Measurements from ENCODE around the gene TRMT2A. TPM values are rescaled to one million over a fixed set of nuclear protein-coding genes. Genes with fewer than 3 reads are reported as not detected.
"Not testable (repeated sequence)": the region's sequence is repeated elsewhere in the genome, so short reads cannot be mapped to it uniquely, and the experiment has no call there.

The TRMT2A gene, protein sequence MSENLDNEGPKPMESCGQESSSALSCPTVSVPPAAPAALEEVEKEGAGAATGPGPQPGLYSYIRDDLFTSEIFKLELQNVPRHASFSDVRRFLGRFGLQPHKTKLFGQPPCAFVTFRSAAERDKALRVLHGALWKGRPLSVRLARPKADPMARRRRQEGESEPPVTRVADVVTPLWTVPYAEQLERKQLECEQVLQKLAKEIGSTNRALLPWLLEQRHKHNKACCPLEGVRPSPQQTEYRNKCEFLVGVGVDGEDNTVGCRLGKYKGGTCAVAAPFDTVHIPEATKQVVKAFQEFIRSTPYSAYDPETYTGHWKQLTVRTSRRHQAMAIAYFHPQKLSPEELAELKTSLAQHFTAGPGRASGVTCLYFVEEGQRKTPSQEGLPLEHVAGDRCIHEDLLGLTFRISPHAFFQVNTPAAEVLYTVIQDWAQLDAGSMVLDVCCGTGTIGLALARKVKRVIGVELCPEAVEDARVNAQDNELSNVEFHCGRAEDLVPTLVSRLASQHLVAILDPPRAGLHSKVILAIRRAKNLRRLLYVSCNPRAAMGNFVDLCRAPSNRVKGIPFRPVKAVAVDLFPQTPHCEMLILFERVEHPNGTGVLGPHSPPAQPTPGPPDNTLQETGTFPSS
- 36.7 TPM for total RNA-seq

DNA sequence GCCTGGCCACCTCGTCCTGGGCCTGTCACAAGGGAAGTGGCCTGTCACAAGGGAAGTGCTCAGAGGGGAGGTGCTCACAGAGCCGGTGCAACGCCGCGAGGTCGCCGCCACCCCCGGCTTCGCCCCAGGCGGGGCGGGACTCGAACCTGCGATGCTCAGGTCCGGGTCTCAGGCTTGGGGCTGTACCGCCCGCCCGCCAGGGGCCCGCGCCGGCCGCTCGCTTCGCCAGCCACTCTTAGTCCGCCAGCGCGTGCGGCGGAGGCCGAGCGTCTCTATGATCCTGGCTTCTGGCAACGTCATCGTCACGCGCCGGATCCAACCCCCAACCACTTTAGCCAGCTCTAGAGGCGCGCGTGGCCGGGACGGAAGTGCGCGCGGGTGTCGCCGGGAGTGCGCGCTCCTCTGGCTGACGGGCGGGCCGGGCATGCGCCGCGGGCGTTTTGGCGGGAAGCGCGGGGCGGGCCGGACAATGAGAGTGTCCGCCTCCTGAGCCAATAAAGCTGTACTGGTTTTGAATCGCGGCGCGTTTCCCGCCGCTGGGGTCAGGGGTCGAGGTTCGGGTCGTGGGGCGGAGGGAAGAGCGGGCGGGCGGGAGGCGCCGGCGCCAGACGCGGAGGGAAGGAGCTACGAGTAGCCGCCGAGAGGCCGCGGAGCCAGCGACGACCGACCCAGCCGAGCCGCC lies at the start of gene TRMT2A:
TSS of gene TRMT2A (minus strand) at position 276 of the 682 bp plus-strand sequence. CDS start 320 bp downstream, outside the sequence.
- DNase-seq (ENCODE audit: low spot score) (peak; percentile 99), ATAC-seq (peak; percentile 83)

DNA sequence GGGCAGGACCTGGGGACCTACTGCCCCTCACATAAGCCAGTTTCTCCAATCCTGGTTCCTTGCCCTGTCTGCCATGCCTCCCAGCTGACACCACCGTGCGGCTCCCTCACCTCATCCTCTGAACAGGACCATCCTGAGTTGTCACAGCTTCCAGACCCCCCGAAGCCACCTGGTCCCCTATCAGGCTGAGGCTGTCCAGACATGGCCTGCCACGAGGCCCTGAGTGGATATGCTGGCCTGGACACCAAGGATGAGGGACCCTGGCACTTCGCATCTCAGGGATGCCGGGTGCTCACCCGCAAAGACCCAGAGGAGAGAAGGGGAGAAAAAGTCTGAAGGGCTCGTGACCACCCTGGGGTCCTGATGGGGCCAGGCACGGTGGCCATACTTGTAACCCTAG lies 49.7 kb upstream of the TRMT2A start:
- ATAC-seq (no peak), DNase-seq (ENCODE audit: low spot score) (no peak)

DNA sequence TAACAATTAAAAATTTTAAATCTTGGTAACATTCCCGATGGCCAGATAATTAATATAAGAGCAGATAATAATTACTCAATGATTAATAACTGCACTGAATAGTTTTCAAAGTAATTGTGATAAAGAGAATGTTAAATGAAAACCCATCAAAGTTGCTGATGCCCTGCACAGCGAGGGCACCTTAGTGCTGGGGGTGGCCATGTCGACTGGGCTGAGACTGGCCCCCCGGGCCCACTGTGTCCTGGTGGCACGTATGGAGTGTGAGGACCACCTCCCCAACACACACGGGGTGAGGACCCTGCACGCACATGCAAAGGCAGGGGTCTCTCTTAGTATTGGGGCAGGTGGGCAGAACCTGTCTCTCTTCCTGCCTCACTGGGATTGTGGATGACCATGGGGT lies 48.9 kb upstream of the TRMT2A start:
- DNase-seq (ENCODE audit: low spot score) (no peak), ATAC-seq (no peak)

DNA sequence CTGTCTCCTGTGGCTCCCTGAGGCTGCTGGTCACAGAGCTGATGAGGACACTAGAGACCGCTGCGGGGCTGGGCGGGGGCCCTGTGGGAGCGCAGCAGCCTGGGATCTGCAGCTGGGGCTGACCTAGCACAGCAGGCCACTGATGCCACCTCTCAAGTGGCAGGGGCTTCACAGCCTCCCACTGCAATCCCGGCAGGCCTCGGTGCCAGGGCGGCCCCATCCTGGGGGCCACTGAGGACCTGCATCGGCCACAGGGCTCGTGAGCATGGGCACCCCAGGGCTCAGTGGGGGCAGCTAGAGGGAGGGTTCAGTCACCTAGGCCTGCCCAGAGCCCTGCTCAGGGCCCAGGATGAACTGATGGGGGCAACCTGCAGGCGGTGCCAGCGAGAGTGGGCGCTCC lies 48.4 kb upstream of the TRMT2A start:
- no peak for ATAC-seq
- DNase-seq (ENCODE audit: low spot score), result no peak

DNA sequence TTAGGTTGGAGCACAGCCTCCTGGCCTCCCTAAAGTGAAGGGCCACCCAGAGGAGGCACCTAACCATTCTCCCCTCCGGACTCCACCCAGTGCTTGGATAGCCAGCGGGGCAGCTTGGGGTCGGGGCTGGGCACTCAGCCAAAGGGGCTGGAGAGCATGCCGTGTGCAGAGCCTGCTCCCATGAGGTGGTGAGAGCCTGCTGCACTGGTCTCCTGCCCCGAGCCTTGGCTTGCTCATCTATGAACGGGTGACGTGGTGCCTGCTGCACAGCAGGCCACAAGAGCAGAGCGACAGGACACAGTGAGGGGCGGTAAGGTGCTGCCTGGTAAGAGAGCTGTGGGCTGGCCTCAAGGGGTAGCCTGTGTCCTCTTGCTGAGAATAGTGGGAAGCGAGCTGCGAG lies 47.8 kb upstream of the TRMT2A start:
- ATAC-seq (no peak), DNase-seq (ENCODE audit: low spot score) (no peak)

DNA sequence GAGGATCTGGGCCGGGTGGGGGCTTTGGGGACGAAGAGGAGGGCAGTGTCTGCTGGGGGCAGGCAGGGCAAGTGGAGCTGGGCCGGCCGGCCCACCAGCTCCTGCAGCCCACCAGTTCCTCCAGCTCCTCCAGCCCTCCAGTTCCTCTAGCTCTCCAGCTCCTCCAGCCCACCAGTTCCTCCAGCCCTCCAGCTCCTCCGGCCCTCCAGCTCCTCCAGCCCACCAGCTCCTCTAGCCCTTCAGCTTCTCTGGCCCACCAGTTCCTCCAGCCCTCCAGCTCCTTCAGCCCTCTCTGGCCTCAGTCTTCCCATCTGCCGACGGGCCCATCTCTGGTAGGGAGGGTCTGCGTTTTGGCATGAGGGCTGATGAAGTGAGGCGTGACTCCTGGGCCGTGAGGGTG lies 43.0 kb upstream of the TRMT2A start:
- ATAC-seq (no peak), DNase-seq (ENCODE audit: low spot score) (no peak)

DNA sequence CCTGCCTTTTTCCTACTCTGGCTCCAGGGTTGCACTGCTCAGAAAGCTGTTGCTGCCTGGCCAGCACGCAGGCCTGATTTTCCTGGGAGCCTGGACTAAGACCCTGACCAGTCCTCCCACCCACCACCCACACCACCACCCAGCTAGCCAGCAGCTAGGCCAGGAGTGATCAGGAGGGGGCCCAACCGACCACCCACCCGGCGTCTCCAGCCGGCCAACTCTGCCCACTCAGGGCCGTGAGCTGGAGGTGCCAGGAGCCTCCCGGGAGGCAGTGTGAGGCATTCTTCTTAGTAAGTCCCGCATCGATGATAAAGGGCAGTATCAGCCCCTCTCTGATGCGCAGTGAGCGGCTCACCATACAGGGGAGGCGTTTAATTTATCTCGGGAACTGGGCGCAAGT lies 42.5 kb upstream of the TRMT2A start:
- DNase-seq (ENCODE audit: low spot score); ATAC-seq: not testable (repeated sequence)

DNA sequence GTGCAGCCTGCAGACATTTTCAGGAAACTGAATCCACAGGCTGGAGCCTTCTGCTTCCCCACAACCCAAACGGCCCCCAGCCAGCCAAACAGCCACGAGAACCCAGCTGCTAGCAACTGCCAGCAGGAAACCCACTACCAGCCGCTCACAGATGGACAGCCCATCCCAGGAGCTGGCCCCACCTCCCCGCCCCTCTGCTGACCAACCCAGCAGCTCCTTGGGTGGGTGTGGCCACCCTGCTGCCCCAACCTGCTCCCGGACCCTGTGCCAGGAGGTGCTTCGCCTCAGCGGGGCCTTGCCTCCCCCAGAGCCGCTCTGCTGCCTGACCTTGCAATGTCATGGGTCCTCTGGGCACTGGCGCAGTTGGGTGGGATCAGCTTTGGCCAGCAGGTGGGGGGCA lies 42.0 kb upstream of the TRMT2A start:
- no peak for ATAC-seq
- no peak for DNase-seq (ENCODE audit: low spot score)

DNA sequence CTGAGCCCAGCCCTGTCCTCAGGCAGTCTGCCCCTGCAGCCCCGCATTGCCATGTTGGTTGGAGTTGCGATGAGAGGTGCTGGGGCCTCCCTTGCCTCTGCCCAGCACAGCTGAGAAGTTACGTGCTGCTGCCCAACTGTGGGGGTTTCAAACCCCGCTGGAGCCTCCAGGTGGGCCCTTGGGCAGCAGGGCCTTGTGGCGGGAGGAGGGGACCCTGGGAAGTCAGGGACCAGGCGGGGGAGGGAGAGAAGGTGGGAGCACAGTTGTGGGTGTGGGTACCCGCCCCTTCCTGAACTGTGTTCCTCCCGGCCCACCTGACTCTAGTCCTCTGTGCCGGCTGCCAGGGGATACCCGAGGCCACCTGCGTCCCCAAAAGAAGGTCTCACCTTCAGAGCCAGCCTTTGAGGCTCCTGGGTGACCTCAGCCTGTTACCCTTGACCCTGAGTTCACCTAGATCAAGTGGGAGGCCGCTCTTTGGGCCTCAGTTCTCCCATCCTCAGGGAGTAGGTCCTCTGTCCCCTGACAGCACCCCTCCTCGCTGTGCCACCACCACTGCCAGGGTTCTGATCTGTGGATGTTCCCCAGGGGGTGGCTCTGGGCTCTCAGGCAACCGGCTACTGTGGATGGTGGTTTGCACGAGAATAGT lies 41.5 kb upstream of the TRMT2A start:
- ATAC-seq (no peak), DNase-seq (ENCODE audit: low spot score) (no peak)

DNA sequence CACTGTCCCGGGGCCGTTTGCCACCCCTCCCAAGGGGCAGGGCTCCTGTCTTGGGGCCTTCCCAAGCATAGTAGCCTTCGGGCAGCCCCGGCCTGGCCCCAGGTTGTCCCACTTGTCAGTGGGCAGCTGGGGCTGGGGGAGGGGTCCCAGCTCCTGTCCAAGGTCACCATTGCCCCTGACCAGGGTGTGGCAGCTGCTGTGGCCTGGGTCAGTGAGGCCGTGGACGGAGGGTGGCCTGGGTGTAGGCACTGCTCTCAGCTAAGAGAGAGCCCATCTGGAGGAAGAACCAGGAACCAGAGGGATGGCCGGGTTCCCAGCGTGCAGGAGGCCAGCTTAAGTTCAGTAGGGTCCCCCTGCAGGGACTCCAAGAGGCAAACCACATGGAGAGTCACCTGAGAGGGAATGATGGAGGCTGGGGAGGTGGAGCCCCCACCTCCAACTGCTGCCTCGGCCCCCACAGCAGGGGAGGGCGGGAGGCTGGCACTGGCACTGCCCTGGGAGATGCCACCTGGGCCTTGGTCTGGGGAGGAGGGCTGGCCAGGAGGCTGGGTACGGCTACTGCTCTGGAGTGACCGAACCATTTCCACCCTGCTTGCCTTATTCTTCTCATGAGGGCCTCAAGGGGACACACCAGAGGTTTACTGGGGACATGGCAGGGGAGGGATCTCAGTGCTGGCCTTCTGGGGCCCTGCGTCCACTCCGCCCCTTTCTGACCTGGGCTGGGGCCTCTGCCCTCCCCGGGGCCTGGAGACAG lies 40.6 kb upstream of the TRMT2A start:
- ATAC-seq (no peak), DNase-seq (ENCODE audit: low spot score) (no peak)

DNA sequence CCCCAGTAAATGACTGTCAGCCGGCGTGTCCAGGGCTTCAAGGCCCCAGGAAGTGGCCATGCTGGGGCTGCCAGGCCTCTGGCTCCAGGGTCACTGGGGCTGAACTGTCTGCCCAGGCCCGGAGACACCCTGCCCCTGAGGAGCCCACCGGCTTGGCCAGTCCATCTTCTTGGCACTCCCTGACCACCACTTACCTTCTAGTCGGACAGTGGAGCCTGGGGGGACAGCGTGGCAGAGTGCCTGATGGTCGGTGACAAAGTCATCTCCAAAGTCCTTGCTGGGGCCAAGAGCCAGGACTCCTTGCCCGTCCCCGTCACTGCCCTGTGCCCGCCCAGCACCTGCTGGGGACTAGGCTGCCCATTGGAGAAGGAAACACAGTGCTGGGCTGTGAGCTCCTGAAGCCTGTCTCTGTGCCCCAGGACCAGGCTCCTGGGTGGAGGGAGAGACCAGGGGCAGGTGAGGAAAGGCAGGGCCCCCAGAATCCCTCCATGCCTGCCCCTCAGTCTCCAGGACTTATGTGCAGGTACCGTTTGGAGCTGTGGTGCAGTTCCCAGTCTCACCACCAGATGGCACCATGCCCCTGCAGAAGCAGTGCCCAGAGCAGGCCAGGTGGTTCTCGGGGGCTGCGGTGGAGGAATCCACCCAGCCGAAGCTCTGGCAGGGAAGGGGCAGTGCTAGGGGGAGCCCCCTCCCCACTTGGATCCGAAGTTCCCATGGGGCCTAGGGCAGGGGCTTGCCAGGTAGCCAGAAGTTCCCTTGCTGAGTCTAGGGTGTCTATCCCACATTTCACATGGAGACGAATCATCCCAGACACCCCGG lies 39.8 kb upstream of the TRMT2A start:
- ATAC-seq, result peak; percentile 94
- DNase-seq (ENCODE audit: low spot score), result peak; percentile 86

DNA sequence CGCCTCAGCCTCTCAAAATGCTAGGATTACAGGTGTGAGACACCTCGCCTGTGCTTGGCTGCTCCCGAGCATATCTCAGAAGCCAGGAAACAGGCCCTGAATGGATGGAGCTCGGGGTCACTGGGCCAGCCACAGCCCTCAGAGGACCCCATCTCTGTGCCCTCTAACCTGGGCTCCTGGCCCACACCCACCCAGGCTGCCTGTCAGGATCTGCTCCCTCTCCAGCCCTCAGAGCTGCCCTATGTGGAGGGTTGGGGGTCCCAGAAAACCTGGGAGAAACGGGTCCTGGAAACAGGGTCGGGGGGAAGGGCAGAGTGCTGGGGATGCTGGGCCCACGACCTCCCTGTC lies 39.0 kb upstream of the TRMT2A start:
- ATAC-seq (no peak), DNase-seq (ENCODE audit: low spot score) (no peak)

DNA sequence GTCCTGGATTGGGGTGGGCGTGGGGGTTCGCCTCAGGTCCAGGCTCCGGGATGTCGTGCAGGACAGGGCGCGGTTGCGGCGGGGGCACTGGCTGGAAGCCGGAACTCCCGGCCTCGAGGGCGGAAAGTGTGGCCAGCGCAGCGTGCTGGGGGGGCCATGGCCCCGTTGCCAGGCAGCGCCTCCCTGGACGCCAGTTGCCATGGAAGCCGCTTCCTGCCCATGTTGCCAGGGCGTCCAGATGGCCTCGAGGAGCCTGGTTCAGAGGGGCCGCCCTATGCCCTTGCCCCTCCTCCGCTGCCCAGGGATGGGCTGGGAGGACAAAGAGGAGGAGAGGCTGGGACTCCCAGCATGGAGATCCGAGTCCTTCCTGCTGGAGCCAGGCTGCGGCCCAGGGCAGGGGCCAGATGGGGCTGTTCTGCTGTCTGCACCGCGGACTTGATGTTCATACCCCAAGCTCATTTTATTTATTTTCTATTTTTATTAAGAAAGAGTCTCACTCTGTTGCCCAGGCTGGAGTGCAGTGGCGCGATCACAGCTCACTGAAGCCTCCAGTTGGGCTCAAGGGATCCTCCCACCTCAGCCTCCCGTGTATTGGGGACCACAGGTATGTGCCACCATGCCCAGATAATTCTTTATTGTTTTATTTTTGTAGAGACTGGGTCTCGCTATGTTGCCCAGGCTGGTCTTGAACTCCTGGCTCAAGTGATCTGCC lies 38.5 kb upstream of the TRMT2A start:
- peak; percentile 6 for ATAC-seq
- DNase-seq (ENCODE audit: low spot score), result no peak

DNA sequence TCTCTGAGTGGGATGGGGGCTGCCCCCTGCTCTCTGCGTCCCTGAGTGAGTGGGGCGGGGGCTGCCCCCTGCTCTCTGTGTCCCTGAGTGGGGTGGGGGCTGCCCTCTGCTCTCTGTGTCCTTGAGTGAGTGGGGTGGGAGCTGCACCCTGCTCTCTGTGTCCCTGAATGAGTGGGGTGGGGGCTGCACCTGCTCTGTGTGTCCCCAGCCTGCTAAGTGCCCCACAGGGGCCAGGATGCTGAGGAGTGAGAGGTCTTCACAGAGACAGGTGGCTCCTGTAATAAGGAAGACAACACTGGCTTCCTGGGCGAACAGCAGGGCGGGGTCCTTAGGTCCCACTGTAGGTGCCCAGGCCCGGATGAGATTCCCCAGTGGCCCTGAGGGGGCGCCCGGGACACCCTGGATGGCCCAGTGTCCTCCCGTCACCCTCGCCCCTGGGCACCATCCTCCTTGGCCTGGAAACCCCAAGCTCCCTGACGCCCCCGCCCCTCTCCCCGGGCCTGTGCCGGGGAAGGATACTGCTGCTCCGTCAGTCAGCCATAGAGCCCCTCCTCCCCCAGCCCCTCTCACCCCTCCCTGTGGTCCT lies 37.7 kb upstream of the TRMT2A start:
- ATAC-seq, result no peak
- no peak for DNase-seq (ENCODE audit: low spot score)

DNA sequence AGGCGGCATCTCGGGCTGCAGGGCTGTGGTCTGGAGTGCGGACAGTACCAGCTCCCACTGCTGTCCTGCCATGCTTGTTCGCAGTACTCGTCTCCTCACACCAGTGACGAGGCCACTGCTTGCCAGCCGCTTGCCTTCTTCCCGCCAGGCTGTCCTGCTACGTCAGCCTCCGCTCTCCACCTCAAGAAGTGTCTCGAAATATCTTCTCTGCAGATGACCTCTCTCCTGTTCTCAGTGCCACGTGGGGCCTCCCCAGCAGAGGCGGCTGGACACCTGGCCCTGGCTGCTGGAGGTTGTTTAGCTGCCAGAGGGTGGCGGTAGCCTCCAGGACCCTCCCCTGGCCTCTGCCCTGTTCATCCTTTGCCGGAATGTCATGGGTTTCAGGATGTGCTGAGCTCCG lies 36.9 kb upstream of the TRMT2A start:
- no peak for ATAC-seq
- no peak for DNase-seq (ENCODE audit: low spot score)

DNA sequence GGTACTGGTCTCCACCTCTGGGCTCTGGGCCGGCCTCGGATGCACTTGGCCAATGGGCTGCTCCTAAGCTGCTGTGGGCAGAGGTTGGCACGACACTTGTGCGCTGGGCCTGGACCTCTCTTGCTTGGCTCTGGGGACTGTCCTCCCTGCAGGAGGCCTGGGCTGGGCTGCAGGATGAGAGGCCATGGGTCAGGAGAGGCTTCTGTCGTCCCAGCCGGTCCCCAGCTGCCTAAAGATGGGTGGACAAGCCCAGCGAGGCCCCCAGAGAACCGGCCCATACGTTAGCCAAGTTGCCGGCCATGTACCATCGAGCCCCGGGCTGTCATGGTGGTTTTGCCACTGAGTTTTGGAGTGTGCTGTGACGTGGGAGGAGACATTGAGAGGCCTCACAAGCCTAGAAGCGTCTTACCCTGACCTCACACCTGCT lies 35.5 kb upstream of the TRMT2A start:
- no peak for ATAC-seq
- DNase-seq (ENCODE audit: low spot score), result no peak

DNA sequence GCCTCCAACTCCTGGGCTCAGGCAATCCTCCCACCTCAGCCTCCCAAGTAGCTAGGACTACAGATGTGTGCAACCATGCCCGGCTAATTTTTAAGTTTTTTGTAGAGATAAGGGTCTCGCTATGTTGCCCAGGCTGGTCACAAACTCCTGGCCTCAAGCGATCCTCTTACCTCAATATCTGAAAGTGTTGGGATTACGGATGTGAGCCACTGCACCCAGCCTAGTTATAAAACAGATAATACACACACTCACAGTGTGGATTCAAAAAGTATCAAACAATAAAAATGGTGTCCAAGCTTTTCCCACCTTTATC lies 34.2 kb upstream of the TRMT2A start:
- ATAC-seq, result no peak
- no peak for DNase-seq (ENCODE audit: low spot score)

DNA sequence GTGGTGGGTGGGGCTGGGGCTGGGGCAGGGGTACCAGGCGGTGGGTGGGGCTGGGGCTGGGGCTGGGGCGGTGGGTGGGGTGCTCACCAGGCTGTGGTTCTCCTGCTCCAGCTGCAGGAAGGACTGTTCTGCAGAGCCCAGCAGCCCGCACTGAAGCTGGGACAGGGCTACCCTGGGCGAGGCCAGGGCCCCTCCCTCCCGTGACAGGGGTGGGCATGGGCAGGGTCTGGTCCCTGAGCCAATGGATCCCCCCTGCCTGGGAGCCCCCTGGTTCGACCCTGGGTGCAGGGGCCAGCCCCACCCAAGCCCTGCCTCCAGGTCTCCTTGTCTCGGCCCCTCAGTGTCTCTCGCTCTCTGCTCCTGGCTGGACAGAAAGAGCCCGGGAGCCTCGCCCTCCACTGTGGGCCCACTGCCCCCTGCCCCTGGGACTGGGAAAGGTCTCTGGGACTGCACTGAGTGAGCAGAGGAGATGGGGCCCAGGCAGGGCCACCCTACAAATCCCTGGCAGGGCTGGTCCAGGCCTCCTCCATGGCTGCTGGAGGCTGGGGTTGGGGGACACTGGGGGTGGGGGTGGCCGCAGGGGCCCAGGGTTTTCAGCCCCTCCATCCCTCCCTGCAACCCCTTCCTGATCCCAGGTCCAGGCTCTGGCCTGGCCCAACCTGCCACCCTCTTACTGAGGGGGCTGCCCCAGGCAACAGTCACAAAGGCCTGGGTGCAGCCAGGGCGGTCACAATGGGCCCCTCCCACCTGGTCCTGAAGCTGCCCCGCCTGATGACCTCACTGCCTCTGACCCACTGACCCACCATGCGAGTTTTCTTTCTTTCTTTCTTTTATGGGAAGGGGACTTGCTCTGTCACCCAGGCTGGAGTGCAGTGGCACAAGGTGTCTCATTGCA lies 33.6 kb upstream of the TRMT2A start, which contains the start of gene CCDC188:
TSS of gene CCDC188 (minus strand) at position 675 of the 895 bp plus-strand sequence. CDS start at position 606, 69 bp downstream.
- ATAC-seq (no peak), DNase-seq (ENCODE audit: low spot score) (no peak)

All from left lobe of liver (tissue), 2 donors.